BJ (cell line): Measurements from ENCODE around the gene MYCBPAP. TPM values are rescaled to one million over a fixed set of nuclear protein-coding genes. Genes with fewer than 3 reads are reported as not detected.

Experiments
- CTCF ChIA-PET: fragments of 350-600 bp; formaldehyde crosslinking; extraction: SDS; loops from one replicate; lab custom pipeline; 2021; ENCODE audit warnings: antibody characterized with exemption, inconsistent platforms; lab: Yijun Ruan, JAX
- POLR2A ChIA-PET: fragments of 300-600 bp; sonication (Branson Sonifier 250); formaldehyde crosslinking; extraction: SDS; loops from one replicate; lab custom pipeline; 2021; ENCODE audit warnings: antibody characterized with exemption; lab: Charles Lee
- DNase-seq: peaks from one replicate; pipeline ENCODE4 v3.0.0-alpha.2; 2011; ENCODE audit warnings: low read depth
- H3K27me3 ChIP-seq: 2 replicates; pipeline ENCODE4 v1.6.0; 2011; ENCODE audit warnings: low read length; ENCODE audit not compliant: control insufficient read depth, insufficient read depth
- H3K36me3 ChIP-seq: 2 replicates; pipeline ENCODE4 v1.5.1; 2011; ENCODE audit warnings: low read length; ENCODE audit not compliant: control insufficient read depth, insufficient read depth
- H3K4me3 ChIP-seq: 2 replicates; pipeline ENCODE4 v1.5.1; 2011; ENCODE audit warnings: low read depth, mild to moderate bottlenecking, control low read depth, low read length
- polyA plus RNA-seq: library from polyadenylated mRNA; depleted of rRNA; stranded (reverse); fragments of >200 nt; gene quantifications from 2 replicates; pipeline ENCODE4 v1.2.3, GENCODE V29; 2011
- TF ChIP-seq, protein P1 (sequence below): IDR thresholded peaks from 2 replicates; pipeline ENCODE4 v1.5.1; 2011; ENCODE audit warnings: low read depth, mild to moderate bottlenecking, control low read depth, inconsistent platforms, low read length, moderate library complexity; ENCODE audit not compliant: insufficient read depth

The MYCBPAP gene
- polyA plus RNA-seq, 1 experiment = 0.67 TPM

- TF ChIP-seq, protein P1, sequence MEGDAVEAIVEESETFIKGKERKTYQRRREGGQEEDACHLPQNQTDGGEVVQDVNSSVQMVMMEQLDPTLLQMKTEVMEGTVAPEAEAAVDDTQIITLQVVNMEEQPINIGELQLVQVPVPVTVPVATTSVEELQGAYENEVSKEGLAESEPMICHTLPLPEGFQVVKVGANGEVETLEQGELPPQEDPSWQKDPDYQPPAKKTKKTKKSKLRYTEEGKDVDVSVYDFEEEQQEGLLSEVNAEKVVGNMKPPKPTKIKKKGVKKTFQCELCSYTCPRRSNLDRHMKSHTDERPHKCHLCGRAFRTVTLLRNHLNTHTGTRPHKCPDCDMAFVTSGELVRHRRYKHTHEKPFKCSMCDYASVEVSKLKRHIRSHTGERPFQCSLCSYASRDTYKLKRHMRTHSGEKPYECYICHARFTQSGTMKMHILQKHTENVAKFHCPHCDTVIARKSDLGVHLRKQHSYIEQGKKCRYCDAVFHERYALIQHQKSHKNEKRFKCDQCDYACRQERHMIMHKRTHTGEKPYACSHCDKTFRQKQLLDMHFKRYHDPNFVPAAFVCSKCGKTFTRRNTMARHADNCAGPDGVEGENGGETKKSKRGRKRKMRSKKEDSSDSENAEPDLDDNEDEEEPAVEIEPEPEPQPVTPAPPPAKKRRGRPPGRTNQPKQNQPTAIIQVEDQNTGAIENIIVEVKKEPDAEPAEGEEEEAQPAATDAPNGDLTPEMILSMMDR = no peak
- ChIA-PET CTCF (interaction anchor here (0.6 to 8.2 kb wide), 5 partner anchors 66 to 297 kb away, joined by 3 to 186 read pairs (median 3); no protein-coding TSS in a partner anchor), POLR2A (no interaction called here)
- Histone ChIP-seq H3K4me3 (no peak overlapping the region), H3K36me3 (peaks cover 10% of the 10 kb centered on the region), H3K27me3 (no peaks in the 10 kb centered on the region)
- DNase-seq = no peak
Measured at GRCh38 chr17:50545311-50545710, 37.1 kb downstream of the MYCBPAP start.

DNA sequence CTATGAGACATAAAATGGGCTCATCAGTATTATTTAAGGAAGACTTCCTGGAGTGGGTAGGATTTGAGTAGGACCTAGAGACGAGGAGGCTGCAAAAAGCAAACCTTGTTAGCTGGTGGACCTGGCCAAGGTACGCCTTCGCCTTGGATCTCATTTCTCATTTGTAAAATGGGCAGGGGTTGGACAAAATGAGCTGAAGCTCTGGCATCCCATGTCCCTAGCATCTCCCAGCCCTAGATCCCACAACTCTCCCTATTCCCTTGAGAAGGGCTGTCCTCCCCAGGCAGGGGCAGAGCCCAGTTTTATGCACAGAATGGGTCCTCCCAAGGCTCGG is 38.4 kb downstream of the MYCBPAP start:
- H3K36me3 ChIP-seq = peaks cover 13% of the 10 kb centered on the region
- ChIA-PET POLR2A (no interaction called here), CTCF (interaction anchor here (0.6 to 8.2 kb wide), 14 partner anchors 13 to 409 kb away, joined by 3 to 186 read pairs (median 4); no protein-coding TSS in a partner anchor)
- DNase-seq = no peak
- H3K4me3 ChIP-seq = no peak overlapping the region
- TF ChIP-seq, protein P1 = no peak
- no peaks in the 10 kb centered on the region for H3K27me3 ChIP-seq

GRCh38 chr17:50547035-50547735 is 38.9 kb downstream of the MYCBPAP start, which contains the start of gene SPATA20:
SPATA20 (plus strand) TSS chr17:50547174; CDS start chr17:50547209, 35 bp downstream.
- POLR2A ChIA-PET = no interaction called here

GRCh38 chr17:50547736-50548083 is 39.5 kb downstream of the MYCBPAP start:
- TF ChIP-seq, protein P1 = no peak
- DNase-seq = no peak
- ChIA-PET CTCF (interaction anchor here (0.7 to 8.2 kb wide), 12 partner anchors 8 to 161 kb away, joined by 3 to 186 read pairs (median 4); partner anchors contain the start of gene CACNA1G), POLR2A (no interaction called here)
- Histone ChIP-seq H3K36me3 (peaks cover 15% of the 10 kb centered on the region), H3K27me3 (no peaks in the 10 kb centered on the region), H3K4me3 (peak overlapping the region; percentile 52)

More at GRCh38 chr17:50547035-50547735, 38.9 kb downstream of the MYCBPAP start, which contains the start of gene SPATA20:
- TF ChIP-seq, protein P1 = peak; percentile 96
- peaks cover 15% of the 10 kb centered on the region for H3K36me3 ChIP-seq
- H3K27me3 ChIP-seq = no peaks in the 10 kb centered on the region
- CTCF ChIA-PET = interaction anchor here (0.7 to 8.2 kb wide), 19 partner anchors 9 to 306 kb away, joined by 3 to 186 read pairs (median 3); partner anchors contain the start of gene CACNA1G
- H3K4me3 ChIP-seq = peak within 1 kb of the TSS; percentile 52
- peak; percentile 29 for DNase-seq

- TF ChIP-seq, protein P1 = no peak
- no peak for DNase-seq
- ChIA-PET CTCF (interaction anchor here (0.7 to 8.2 kb wide), 6 partner anchors 56 to 304 kb away, joined by 3 to 186 read pairs (median 8); no protein-coding TSS in a partner anchor), POLR2A (no interaction called here)
- Histone ChIP-seq H3K36me3 (peaks cover 17% of the 10 kb centered on the region), H3K27me3 (no peaks in the 10 kb centered on the region), H3K4me3 (no peak overlapping the region)
Measured at GRCh38 chr17:50548831-50549230, 40.6 kb downstream of the MYCBPAP start.
